ENCODE data around the gene NIPSNAP3A.
A peak's percentile ranks its signal among the peaks of the same experiment; 100 is the strongest.
"Not testable (repeated sequence)": the region's sequence is repeated elsewhere in the genome, so short reads cannot be mapped to it uniquely, and the experiment has no call there.

NIPSNAP3A gene

GRCh38 chr9:104747565-104748358 lies at the start of gene NIPSNAP3A:
NIPSNAP3A (plus strand) TSS chr9:104747683; CDS start chr9:104747793, 110 bp downstream.
- no peak for FAIRE-seq
- DNase-seq (ENCODE audit: low spot score), result peak; percentile 63

DNA sequence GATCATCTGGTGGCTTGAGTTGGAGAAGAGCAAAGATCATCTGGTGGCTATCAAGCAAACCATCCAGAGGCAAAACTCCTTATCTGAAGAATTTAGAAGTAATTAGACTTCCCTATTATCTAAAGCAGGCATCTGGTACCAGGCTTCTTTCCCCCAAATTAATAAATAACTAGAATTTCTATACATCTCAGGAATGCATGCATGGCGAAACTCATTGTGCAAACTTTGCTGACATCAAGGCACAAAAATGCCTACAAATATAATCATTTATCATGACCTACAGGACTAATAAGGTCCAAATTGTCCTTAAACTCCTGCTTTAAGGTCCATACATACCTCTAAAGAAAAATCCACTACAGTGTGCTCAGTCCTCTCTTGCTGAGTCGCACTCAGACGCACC lies 47.2 kb upstream of the NIPSNAP3A start:
- DNase-seq (ENCODE audit: low spot score) (no peak), FAIRE-seq (no peak)

GRCh38 chr9:104708737-104709136 lies 38.7 kb upstream of the NIPSNAP3A start:
- not testable (repeated sequence) for FAIRE-seq; DNase-seq (ENCODE audit: low spot score)

- DNase-seq (ENCODE audit: low spot score) (no peak), FAIRE-seq (no peak)
Observed at GRCh38 chr9:104711604-104712003, 35.9 kb upstream of the NIPSNAP3A start.

GRCh38 chr9:104725014-104725413 lies 22.5 kb upstream of the NIPSNAP3A start:
- no peak for FAIRE-seq
- no peak for DNase-seq (ENCODE audit: low spot score)

GRCh38 chr9:104738452-104738851 lies 9.0 kb upstream of the NIPSNAP3A start:
- no peak for FAIRE-seq
- no peak for DNase-seq (ENCODE audit: low spot score)

DNA sequence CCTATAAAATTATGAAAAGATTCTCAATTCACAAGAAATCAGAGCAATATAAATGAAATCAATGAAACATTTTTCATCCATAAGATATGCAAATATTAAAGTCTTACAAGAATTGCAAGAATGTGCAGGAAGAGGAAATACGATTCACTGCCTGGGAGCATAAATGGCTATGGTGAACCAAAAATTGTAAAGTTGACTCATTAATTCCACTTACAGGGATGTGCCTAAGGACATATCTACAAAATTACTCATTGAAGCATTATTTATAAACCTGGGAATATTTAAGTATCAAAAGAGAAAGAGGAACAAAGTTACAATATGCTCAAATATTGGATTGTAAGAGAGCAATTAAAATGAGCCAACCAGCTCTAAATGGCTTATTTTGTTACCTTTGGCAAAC lies 6.9 kb upstream of the NIPSNAP3A start:
- DNase-seq (ENCODE audit: low spot score) (peak; percentile 23), FAIRE-seq (peak; percentile 26)

DNA sequence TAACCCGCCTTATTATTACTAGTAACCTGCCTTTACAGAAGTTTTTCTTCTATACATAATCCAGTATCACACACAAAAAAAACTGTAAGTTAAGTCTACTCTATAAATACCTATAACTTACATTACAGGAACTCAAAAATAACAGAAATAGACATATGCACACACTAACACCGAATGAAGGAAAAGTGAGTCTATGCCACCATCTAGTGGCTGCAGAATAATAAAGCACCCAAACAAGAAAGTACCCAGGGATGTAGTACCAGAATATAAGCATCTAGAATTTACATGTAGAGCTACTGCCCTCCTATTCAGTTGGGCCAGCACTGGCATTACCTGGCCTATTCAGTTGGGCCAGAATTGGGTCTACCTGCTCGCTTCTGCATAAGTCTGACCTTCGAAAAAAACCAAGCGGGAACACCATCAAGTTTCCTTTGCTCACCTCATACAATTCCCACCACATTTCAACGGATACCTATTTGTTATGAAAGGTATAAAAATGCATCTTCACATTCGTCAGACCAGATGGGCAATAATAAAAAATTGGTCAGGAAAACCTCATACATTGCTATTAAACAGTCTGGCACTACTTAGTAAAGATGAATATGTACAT lies 4.0 kb upstream of the NIPSNAP3A start:
- DNase-seq (ENCODE audit: low spot score), result peak; percentile 66
- peak; percentile 86 for FAIRE-seq

DNA sequence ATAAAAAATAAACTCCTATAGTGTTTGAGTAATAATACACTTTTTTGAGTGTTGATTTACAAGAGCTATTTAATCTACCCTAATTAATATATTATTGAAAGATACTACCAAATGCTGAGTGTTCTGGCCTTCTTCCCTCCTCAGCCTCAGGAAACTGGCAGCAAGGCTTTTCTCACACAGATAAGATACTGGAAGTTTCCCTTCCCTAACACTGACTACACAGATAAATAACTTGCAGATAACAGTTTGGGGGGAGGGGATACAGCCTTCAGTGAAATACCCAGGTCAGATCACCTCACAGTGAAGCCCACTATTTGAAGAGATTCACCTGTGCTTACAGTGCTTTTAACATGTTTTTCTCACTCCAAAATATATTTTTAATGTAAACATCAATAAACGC lies 1.6 kb upstream of the NIPSNAP3A start:
- FAIRE-seq (no peak), DNase-seq (ENCODE audit: low spot score) (no peak)

- FAIRE-seq, result no peak
- no peak for DNase-seq (ENCODE audit: low spot score)
Observed at GRCh38 chr9:104746285-104746684, 1.2 kb upstream of the NIPSNAP3A start.

GRCh38 chr9:104746798-104747197 lies 685 bp upstream of the NIPSNAP3A start:
- DNase-seq (ENCODE audit: low spot score) (no peak), FAIRE-seq (no peak)

GRCh38 chr9:104747245-104747564 lies 278 bp upstream of the NIPSNAP3A start:
- FAIRE-seq (no peak), DNase-seq (ENCODE audit: low spot score) (no peak)

DNA sequence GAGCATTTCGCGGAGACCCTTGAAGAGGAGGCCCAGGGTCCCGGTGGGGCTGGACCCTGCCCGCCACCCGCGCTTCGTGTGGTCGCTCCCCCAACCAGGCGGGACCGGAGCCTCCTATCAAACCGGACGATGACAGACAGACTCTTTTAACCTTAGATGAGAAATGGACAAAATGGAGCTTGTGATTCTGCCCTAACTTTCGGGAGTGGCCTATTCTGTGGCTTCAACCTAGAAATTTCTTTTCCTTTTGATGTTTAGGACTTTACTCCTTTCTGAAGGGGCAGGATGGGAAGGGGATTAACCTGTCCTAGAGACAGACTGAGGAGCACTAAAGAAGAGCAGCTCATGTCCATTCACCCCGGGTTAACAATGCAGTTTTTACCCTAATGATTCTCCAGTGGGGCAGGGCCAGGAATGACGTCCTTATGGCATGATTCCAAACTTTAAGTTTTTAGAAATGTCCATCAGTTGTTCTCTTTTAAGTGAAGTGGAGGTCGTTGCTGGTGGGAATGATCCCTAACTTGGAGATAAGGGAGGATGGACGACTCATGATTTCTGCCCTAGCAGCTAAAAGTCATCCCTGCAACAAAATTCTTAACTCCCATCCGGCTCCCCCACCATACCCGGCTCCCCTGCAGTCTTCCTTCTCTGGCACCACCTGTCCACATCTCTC lies 1.0 kb downstream of the NIPSNAP3A start:
- DNase-seq (ENCODE audit: low spot score) (no peak), FAIRE-seq (no peak)

DNA sequence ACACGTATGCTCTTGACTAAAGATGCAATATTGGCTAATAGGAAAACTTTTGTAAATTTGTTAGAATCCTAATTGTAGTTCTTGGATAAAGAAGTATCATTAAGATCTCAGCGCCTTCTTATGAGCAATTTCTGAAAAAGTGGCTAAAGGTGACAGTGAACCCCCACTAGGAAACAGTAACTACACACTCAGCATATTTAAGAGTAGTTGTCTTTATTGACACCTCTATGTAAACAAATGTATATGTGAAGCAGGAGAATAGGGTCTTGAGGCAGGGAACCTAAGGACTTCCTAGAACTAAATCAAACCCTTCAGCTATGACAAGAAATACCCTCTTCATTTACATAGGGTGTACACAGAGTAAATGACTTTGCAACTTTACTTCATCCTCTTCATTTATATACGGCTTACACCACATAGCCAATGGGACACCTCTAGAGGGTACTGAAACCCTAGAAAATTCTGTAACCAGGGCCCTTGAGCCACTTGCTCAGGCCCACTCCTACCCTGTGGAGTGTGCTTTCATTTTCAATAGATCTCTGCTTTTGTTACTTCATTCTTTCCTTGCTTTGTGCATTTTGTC lies 2.8 kb downstream of the NIPSNAP3A start:
- FAIRE-seq, result no peak
- no peak for DNase-seq (ENCODE audit: low spot score)

- FAIRE-seq (no peak), DNase-seq (ENCODE audit: low spot score) (no peak)
Observed at GRCh38 chr9:104758974-104759373, 11.5 kb downstream of the NIPSNAP3A start.

GRCh38 chr9:104765138-104765537 lies 17.7 kb downstream of the NIPSNAP3A start:
- FAIRE-seq, result no peak

GRCh38 chr9:104766025-104766424 lies 18.5 kb downstream of the NIPSNAP3A start:
- FAIRE-seq (no peak), DNase-seq (ENCODE audit: low spot score) (no peak)

More at GRCh38 chr9:104765138-104765537, 17.7 kb downstream of the NIPSNAP3A start:
- no peak for DNase-seq (ENCODE audit: low spot score)

- DNase-seq (ENCODE audit: low spot score), result no peak
- FAIRE-seq, result no peak
Observed at GRCh38 chr9:104767507-104767906, 20.0 kb downstream of the NIPSNAP3A start.

GRCh38 chr9:104769029-104769428 lies 21.5 kb downstream of the NIPSNAP3A start:
- FAIRE-seq; DNase-seq (ENCODE audit: low spot score): not testable (repeated sequence)

GRCh38 chr9:104769655-104770054 lies 22.2 kb downstream of the NIPSNAP3A start:
- DNase-seq (ENCODE audit: low spot score), result no peak
- no peak for FAIRE-seq

GRCh38 chr9:104772714-104773510 lies 25.4 kb downstream of the NIPSNAP3A start:
- FAIRE-seq (peak; percentile 61), DNase-seq (ENCODE audit: low spot score) (no peak)

Measured in RCC 7860 (cell line).